Trophoblast cell (in vitro differentiated cells and primary cell): ENCODE results near the gene M1AP.
A peak's percentile ranks its signal among the peaks of the same experiment; 100 is the strongest.

ENCODE experiments used
- DNase-seq, 2 donors: peaks; one replicate each; pipeline ENCODE4 v3.0.0-alpha.2; 2016
- H2AFZ ChIP-seq: 2 replicates; pipeline ENCODE4 v1.6.1; 2013; ENCODE audit warnings: low read length, moderate library complexity, mild to moderate bottlenecking; ENCODE audit not compliant: insufficient read depth, poor library complexity
- H2AK5ac ChIP-seq: 2 replicates; pipeline ENCODE4 v1.6.1; 2013; ENCODE audit warnings: mild to moderate bottlenecking, low read length
- H2BK120ac ChIP-seq: 2 replicates; pipeline ENCODE4 v1.6.1; 2013; ENCODE audit warnings: low read length, mild to moderate bottlenecking, moderate library complexity; ENCODE audit not compliant: insufficient read depth, poor library complexity
- H2BK12ac ChIP-seq: 2 replicates; pipeline ENCODE4 v1.6.1; 2013; ENCODE audit warnings: mild to moderate bottlenecking, low read length, moderate library complexity
- H2BK5ac ChIP-seq: 2 replicates; pipeline ENCODE4 v1.6.1; 2013; ENCODE audit warnings: low read length, low read depth, moderate library complexity, mild to moderate bottlenecking; ENCODE audit not compliant: poor library complexity
- H3K14ac ChIP-seq: 2 replicates; pipeline ENCODE4 v1.6.1; 2013; ENCODE audit warnings: mild to moderate bottlenecking, low read length
- H3K18ac ChIP-seq: 2 replicates; pipeline ENCODE4 v1.6.1; 2013; ENCODE audit warnings: mild to moderate bottlenecking, low read length
- H3K23ac ChIP-seq: 2 replicates; pipeline ENCODE4 v1.6.1; 2013; ENCODE audit warnings: low read length
- H3K27ac ChIP-seq: 2 replicates; pipeline ENCODE4 v1.5.1; 2013; ENCODE audit warnings: low read depth, mild to moderate bottlenecking, inconsistent platforms, low read length, moderate library complexity
- H3K27me3 ChIP-seq: 2 replicates; pipeline ENCODE4 v1.6.1; 2013; ENCODE audit warnings: inconsistent platforms, mild to moderate bottlenecking, low read length, moderate library complexity; ENCODE audit not compliant: insufficient read depth
- H3K36me3 ChIP-seq, 2 experiments: 1 replicate in 1 of 2; 2 replicates in 1 of 2; pipeline ENCODE4 v1.6.1; 2013; ENCODE audit warnings: low read length in 2 of 2, mild to moderate bottlenecking in 2 of 2, moderate library complexity in 1 of 2; ENCODE audit not compliant: insufficient read depth in 2 of 2, control insufficient read depth in 1 of 2
- H3K4ac ChIP-seq: 2 replicates; pipeline ENCODE4 v1.6.1; 2013; ENCODE audit warnings: low read depth, mild to moderate bottlenecking, low read length, moderate library complexity
- H3K4me1 ChIP-seq, 2 experiments: 1 replicate in 1 of 2; 2 replicates in 1 of 2; pipeline ENCODE4 v1.6.1; 2013; ENCODE audit warnings: low read length in 2 of 2, mild to moderate bottlenecking in 2 of 2, moderate library complexity in 1 of 2; ENCODE audit not compliant: insufficient read depth in 2 of 2, control insufficient read depth in 1 of 2
- H3K4me2 ChIP-seq: 2 replicates; pipeline ENCODE4 v1.6.1; 2013; ENCODE audit warnings: inconsistent platforms, mild to moderate bottlenecking, low read length, moderate library complexity
- H3K4me3 ChIP-seq: 2 replicates; pipeline ENCODE4 v1.5.1; 2013; ENCODE audit warnings: mild to moderate bottlenecking, low read depth, low read length, inconsistent platforms
- H3K79me1 ChIP-seq: one replicate; pipeline ENCODE4 v1.6.1; 2013; ENCODE audit warnings: low read length
- H3K79me2 ChIP-seq: 2 replicates; pipeline ENCODE4 v1.6.1; 2013; ENCODE audit warnings: low read length, mild to moderate bottlenecking; ENCODE audit not compliant: control insufficient read depth, insufficient read depth, poor library complexity
- H3K9ac ChIP-seq: 2 replicates; pipeline ENCODE4 v1.6.1; 2013; ENCODE audit warnings: mild to moderate bottlenecking, low read length
- H3K9me3 ChIP-seq: 2 replicates; pipeline ENCODE4 v1.6.1; 2013; ENCODE audit warnings: low read depth, mild to moderate bottlenecking, control low read depth, inconsistent platforms, low read length; ENCODE audit not compliant: insufficient read depth
- H4K12ac ChIP-seq: 2 replicates; pipeline ENCODE4 v1.6.1; 2013; ENCODE audit warnings: low read depth, mild to moderate bottlenecking, low read length, moderate library complexity
- H4K8ac ChIP-seq: 2 replicates; pipeline ENCODE4 v1.6.1; 2013; ENCODE audit warnings: low read depth, mild to moderate bottlenecking, low read length, moderate library complexity
- H4K91ac ChIP-seq: one replicate; pipeline ENCODE4 v1.6.1; 2013; ENCODE audit warnings: low read depth, mild to moderate bottlenecking, low read length, moderate library complexity
- WGBS: extraction: QIAGEN DNeasy Blood & Tissue Kit; methylation state at CpG from one replicate; pipeline ENCODE4 v1.1.7; 2013; ENCODE audit warnings: missing lambda C conversion rate; ENCODE audit not compliant: insufficient read length, insufficient coverage; ENCODE audit errors: extremely low coverage; 5-methylcytosine and 5-hydroxymethylcytosine counted together

M1AP gene

GRCh38 chr2:74532222-74532621 lies 115.9 kb downstream of the M1AP start:
- H3K4ac ChIP-seq: no peak overlapping the region

GRCh38 chr2:74531666-74532065 lies 116.5 kb downstream of the M1AP start:
- H3K18ac ChIP-seq: no peak overlapping the region
- H3K9ac ChIP-seq: no peak overlapping the region
- H2BK120ac ChIP-seq: no peak overlapping the region
- H2AFZ ChIP-seq: no peak overlapping the region
- no peak overlapping the region for H3K23ac ChIP-seq
- H3K4me3 ChIP-seq: no peak overlapping the region
- no peaks in the 10 kb centered on the region for H3K9me3 ChIP-seq
- H2BK5ac ChIP-seq: no peak overlapping the region
- H2BK12ac ChIP-seq: no peak overlapping the region
- no peak overlapping the region for H2AK5ac ChIP-seq
- no peaks in the 10 kb centered on the region for H3K27me3 ChIP-seq
- no peak for DNase-seq
- peaks cover 26 to 32% of the 10 kb centered on the region in 2 experiments for H3K36me3 ChIP-seq
- peaks cover 9 to 13% of the 10 kb centered on the region in 2 experiments for H3K4me1 ChIP-seq
- no peak overlapping the region for H4K12ac ChIP-seq
- H3K27ac ChIP-seq: no peak overlapping the region
- no peak overlapping the region for H3K14ac ChIP-seq
- no peak overlapping the region for H3K4me2 ChIP-seq
- H3K79me1 ChIP-seq: peaks cover 11% of the 10 kb centered on the region
- H4K91ac ChIP-seq: no peak overlapping the region
- H3K4ac ChIP-seq: no peak overlapping the region
- H4K8ac ChIP-seq: no peak overlapping the region
- no CpG with 5 or more reads among the region's 7 CpGs for WGBS
- peaks cover 13% of the 10 kb centered on the region for H3K79me2 ChIP-seq

More at GRCh38 chr2:74532222-74532621, 115.9 kb downstream of the M1AP start:
- no peak overlapping the region for H4K91ac ChIP-seq
- H3K79me1 ChIP-seq: peaks cover 11% of the 10 kb centered on the region
- H3K4me1 ChIP-seq: peaks cover 9 to 13% of the 10 kb centered on the region in 2 experiments
- H3K4me2 ChIP-seq: no peak overlapping the region
- no peak overlapping the region for H2BK5ac ChIP-seq
- H3K79me2 ChIP-seq: peaks cover 13% of the 10 kb centered on the region
- H3K27ac ChIP-seq: no peak overlapping the region
- DNase-seq: peak in 1 of 2 donors; percentile 55
- no peak overlapping the region for H2BK12ac ChIP-seq
- H4K12ac ChIP-seq: no peak overlapping the region
- no peak overlapping the region for H2BK120ac ChIP-seq
- no peak overlapping the region for H3K23ac ChIP-seq
- H2AFZ ChIP-seq: no peak overlapping the region
- H3K9ac ChIP-seq: no peak overlapping the region
- no peak overlapping the region for H3K18ac ChIP-seq
- no peaks in the 10 kb centered on the region for H3K9me3 ChIP-seq
- no peak overlapping the region for H3K4me3 ChIP-seq
- no peak overlapping the region for H3K14ac ChIP-seq
- peaks cover 20 to 27% of the 10 kb centered on the region in 2 experiments for H3K36me3 ChIP-seq
- no peaks in the 10 kb centered on the region for H3K27me3 ChIP-seq
- H2AK5ac ChIP-seq: no peak overlapping the region
- no peak overlapping the region for H4K8ac ChIP-seq

- Histone ChIP-seq H3K4me1 (peaks cover 9 to 13% of the 10 kb centered on the region in 2 experiments), H3K4ac (peak overlapping the region; percentile 73), H3K36me3 (peaks cover 32 to 42% of the 10 kb centered on the region in 2 experiments), H3K79me1 (peaks cover 11% of the 10 kb centered on the region), H3K23ac (no peak overlapping the region), H3K9ac (peak overlapping the region; percentile 85), H2BK12ac (peak overlapping the region; percentile 7), H2AFZ (peak overlapping the region; percentile 93), H3K4me3 (peak overlapping the region; percentile 84), H2AK5ac (peak overlapping the region; percentile 38), H3K4me2 (peak overlapping the region; percentile 59), H4K91ac (peak overlapping the region; percentile 95), H4K8ac (peak overlapping the region; percentile 93), H3K27me3 (no peaks in the 10 kb centered on the region), H3K14ac (peak overlapping the region; percentile 88), H3K9me3 (no peaks in the 10 kb centered on the region), H2BK5ac (peak overlapping the region; percentile 69), H3K79me2 (peaks cover 13% of the 10 kb centered on the region), H3K18ac (peak overlapping the region; percentile 94), H4K12ac (peak overlapping the region; percentile 0), H3K27ac (no peak overlapping the region), H2BK120ac (peak overlapping the region; percentile 69)
- DNase-seq: peak; percentile 20 to 38
- no CpG with 5 or more reads among the region's 54 CpGs for WGBS
These were observed 117.6 kb downstream of the M1AP start for GRCh38 chr2:74530239-74531187.

GRCh38 chr2:74529357-74530238 lies 118.5 kb downstream of the M1AP start, which contains the start of the genes AUP1 and HTRA2:
Gene AUP1 (minus strand): TSS chr2:74529706. CDS start chr2:74529629, 77 bp downstream.
Gene HTRA2 (plus strand): TSS chr2:74529933. CDS start chr2:74530007, 74 bp downstream.
- peak within 1 kb of the TSS; percentile 66 for H2AK5ac ChIP-seq
- H4K8ac ChIP-seq: peak within 1 kb of the TSS; percentile 93
- peak within 1 kb of the TSS; percentile 69 for H2BK120ac ChIP-seq
- H3K9ac ChIP-seq: peak within 1 kb of the TSS; percentile 97
- H2AFZ ChIP-seq: peak within 1 kb of the TSS; percentile 93
- peak within 1 kb of the TSS; percentile 86 for H2BK5ac ChIP-seq
- H2BK12ac ChIP-seq: peak within 1 kb of the TSS; percentile 7
- no peaks in the 10 kb centered on the region for H3K27me3 ChIP-seq
- H3K36me3 ChIP-seq: peaks cover 32 to 45% of the 10 kb centered on the region in 2 experiments
- H3K4me3 ChIP-seq: peak within 1 kb of the TSS; percentile 98
- peak within 1 kb of the TSS; percentile 45 for H4K12ac ChIP-seq
- peak within 1 kb of the TSS; percentile 95 for H4K91ac ChIP-seq
- peaks cover 13% of the 10 kb centered on the region for H3K79me2 ChIP-seq
- H3K27ac ChIP-seq: peak within 1 kb of the TSS; percentile 46
- H3K23ac ChIP-seq: no peak within 1 kb of the TSS
- H3K18ac ChIP-seq: peak within 1 kb of the TSS; percentile 94
- H3K9me3 ChIP-seq: no peaks in the 10 kb centered on the region
- peaks cover 9 to 13% of the 10 kb centered on the region in 2 experiments for H3K4me1 ChIP-seq
- peak within 1 kb of the TSS; percentile 88 for H3K14ac ChIP-seq
- H3K4ac ChIP-seq: peak within 1 kb of the TSS; percentile 77
- DNase-seq: peak; percentile 96
- peaks cover 11% of the 10 kb centered on the region for H3K79me1 ChIP-seq
- no CpG with 5 or more reads among the region's 87 CpGs for WGBS
- H3K4me2 ChIP-seq: peak within 1 kb of the TSS; percentile 93
